GM12891 (cell line): ENCODE data around the gene RBM19.

Source experiments
- POLR2A ChIP-seq: IDR thresholded peaks from 2 replicates; pipeline ENCODE4 v1.6.1; 2011; ENCODE audit warnings: low read depth, low read length, control low read depth
- POLR2AphosphoS5 ChIP-seq: IDR thresholded peaks from 2 replicates; pipeline ENCODE4 v1.6.1; 2011; ENCODE audit warnings: low read depth, low read length, control low read depth
- POU2F2 ChIP-seq: IDR thresholded peaks from 2 replicates; pipeline ENCODE4 v1.6.1; 2011; ENCODE audit warnings: low read depth, mild to moderate bottlenecking, control low read depth, low read length, moderate library complexity
- SPI1 ChIP-seq: IDR thresholded peaks from 2 replicates; pipeline ENCODE4 v1.6.1; 2011; ENCODE audit warnings: low read depth, low read length, control low read depth
- TAF1 ChIP-seq: IDR thresholded peaks from 2 replicates; pipeline ENCODE4 v1.6.1; 2011; ENCODE audit warnings: low read depth, low read length, control low read depth

GRCh38 chr12:113917393-113917792, 48.7 kb downstream of the RBM19 start:
- TF ChIP-seq TAF1 (no peak), POLR2A (no peak), SPI1 (no peak), POLR2AphosphoS5 (no peak), POU2F2 (no peak)
